ENCODE measurements around the gene CDCA7L.

The CDCA7L gene

GRCh38 chr7:21883069-21883468 is 62.6 kb downstream of the CDCA7L start:
- Histone ChIP-seq H3K36me3 (ENCODE audit: control insufficient read depth in 2 of 2, insufficient read depth in 1 of 2, low read length in 2 of 2) (no peaks in the 10 kb centered on the region), H3K27ac (ENCODE audit: extremely low read depth, low read depth, low read length) (no peak overlapping the region), H3K9me3 (ENCODE audit: control insufficient read depth, insufficient read depth, low read depth, low read length) (no peaks in the 10 kb centered on the region), H3K4me3 (ENCODE audit: low read depth, low read length) (no peak overlapping the region), H3K4me1 (ENCODE audit: control insufficient read depth, insufficient read depth, low read length) (no peaks in the 10 kb centered on the region)
- ChIA-PET POLR2A (no interaction called here), CTCF (interaction anchor here (0.6 kb wide), 1 partner anchor 9 kb away, joined by 3 read pairs; no protein-coding TSS in a partner anchor)
- TF ChIP-seq YY1 (tag by site-specific recombination; IDR thresholded peaks at IDR 0.05): no peak
- no peak for TF ChIP-seq ZNF146 (tag by site-specific recombination; IDR thresholded peaks at IDR 0.05)
- no peak for TF ChIP-seq HOXC10 (CRISPR knock-in tag; IDR thresholded peaks at IDR 0.05)
- TF ChIP-seq ZNF16 (tag by site-specific recombination; IDR thresholded peaks at IDR 0.05; ENCODE audit: low read depth): no peak
- no peak for TF ChIP-seq ZNF621 (tag by site-specific recombination; IDR thresholded peaks at IDR 0.05)
- TF ChIP-seq GLI4 (tag by site-specific recombination; IDR thresholded peaks at IDR 0.05): no peak
- TF ChIP-seq ZSCAN30 (tag by site-specific recombination; IDR thresholded peaks at IDR 0.05): no peak
- no peak for TF ChIP-seq KLF16 (tag by site-specific recombination; IDR thresholded peaks at IDR 0.05)
- no peak for TF ChIP-seq ZBTB1 (tag by site-specific recombination; IDR thresholded peaks at IDR 0.05)

GRCh38 chr7:21869785-21870402 is 75.8 kb downstream of the CDCA7L start:
- ChIA-PET CTCF (interaction anchor here (0.5 to 0.6 kb wide), 2 partner anchors 11 to 39 kb away, joined by 3 to 5 read pairs; no protein-coding TSS in a partner anchor), POLR2A (no interaction called here)
- no peak overlapping the region for H3K4me3 ChIP-seq (ENCODE audit: low read depth, low read length)
- H3K27ac ChIP-seq (ENCODE audit: extremely low read depth, low read depth, low read length): no peak overlapping the region
- H3K9me3 ChIP-seq (ENCODE audit: control insufficient read depth, insufficient read depth, low read depth, low read length): no peaks in the 10 kb centered on the region
- H3K4me1 ChIP-seq (ENCODE audit: control insufficient read depth, insufficient read depth, low read length): no peaks in the 10 kb centered on the region
- no peaks in the 10 kb centered on the region for H3K36me3 ChIP-seq (ENCODE audit: control insufficient read depth in 2 of 2, insufficient read depth in 1 of 2, low read length in 2 of 2)
- TF ChIP-seq ZNF624 (tag by site-specific recombination; IDR thresholded peaks at IDR 0.05) (no peak), ATF2 (tag by site-specific recombination; IDR thresholded peaks at IDR 0.05; ENCODE audit: low read depth) (no peak), SCRT2 (tag by site-specific recombination; IDR thresholded peaks at IDR 0.05) (peak; percentile 33; the same call in 1 of the 2 replicates), ZNF202 (tag by site-specific recombination; IDR thresholded peaks at IDR 0.05; ENCODE audit: borderline replicate concordance) (no peak)

- H3K4me1 ChIP-seq (ENCODE audit: control insufficient read depth, insufficient read depth, low read length): no peaks in the 10 kb centered on the region
- H3K4me3 ChIP-seq (ENCODE audit: low read depth, low read length): no peak overlapping the region
- no peaks in the 10 kb centered on the region for H3K36me3 ChIP-seq (ENCODE audit: control insufficient read depth in 2 of 2, insufficient read depth in 1 of 2, low read length in 2 of 2)
- no peaks in the 10 kb centered on the region for H3K9me3 ChIP-seq (ENCODE audit: control insufficient read depth, insufficient read depth, low read depth, low read length)
- H3K27ac ChIP-seq (ENCODE audit: extremely low read depth, low read depth, low read length): no peak overlapping the region
- ChIA-PET POLR2A (no interaction called here), CTCF (no interaction called here)
- TF ChIP-seq ZNF302 (tag by site-specific recombination; IDR thresholded peaks at IDR 0.05; ENCODE audit: low read depth) (no peak), ZSCAN18 (tag by site-specific recombination; IDR thresholded peaks at IDR 0.05) (no peak), GLI2 (tag by site-specific recombination; IDR thresholded peaks at IDR 0.05; ENCODE audit: borderline replicate concordance, low read depth) (no peak), ZNF600 (tag by site-specific recombination; IDR thresholded peaks at IDR 0.05) (no peak), ZBTB11 (tag by site-specific recombination; conservative IDR thresholded peaks at IDR 0.05; ENCODE audit: low read depth) (no peak), ZNF133 (tag by site-specific recombination; IDR thresholded peaks at IDR 0.05) (no peak), SCRT2 (tag by site-specific recombination; IDR thresholded peaks at IDR 0.05) (no peak), MEIS1 (CRISPR knock-in tag; IDR thresholded peaks at IDR 0.05; ENCODE audit: borderline replicate concordance) (no peak), PBX3 (CRISPR knock-in tag; IDR thresholded peaks at IDR 0.05) (no peak), ZNF26 (tag by site-specific recombination; IDR thresholded peaks at IDR 0.05) (no peak)
These were observed 77.2 kb downstream of the CDCA7L start for GRCh38 chr7:21868576-21868850.
